Caki2 (cell line): ENCODE data around the gene UBTF. TPM values are rescaled to one million over a fixed set of nuclear protein-coding genes. Genes with fewer than 3 reads are reported as not detected.

Experiments used
- DNase-seq: peaks from one replicate; pipeline ENCODE4 v3.0.0-alpha.2; 2015; ENCODE audit warnings: low read depth
- in situ Hi-C: cut with HindIII; loops from 2 replicates; pipeline ENCODE4 v1.10.0; 2016; ENCODE audit warnings: low sequenced_read_pairs, low pct_unique_long_range_greater_than_20kb, mixed read lengths
- total RNA-seq: library from RNA; depleted of rRNA; stranded (reverse); fragments of >200 nt; shearing (Covaris generic); gene quantifications from 2 replicates; pipeline ENCODE4 v1.2.3, GENCODE V29; 2014; ENCODE audit warnings: low replicate concordance

UBTF gene
- total RNA-seq, 1 experiment from 2014 or later, result 68.7 TPM

- DNase-seq, result peak; percentile 95
- in situ Hi-C loops, result no loop called here
Measured at GRCh38 chr17:44218344-44219107, 949 bp downstream of the UBTF start.

GRCh38 chr17:44217738-44218343 lies 1.6 kb downstream of the UBTF start:
- in situ Hi-C loops, result no loop called here
- DNase-seq, result no peak

- DNase-seq, result no peak
- in situ Hi-C loops, result no loop called here
Measured at GRCh38 chr17:44216694-44217093, 2.8 kb downstream of the UBTF start.

GRCh38 chr17:44216173-44216572 lies 3.3 kb downstream of the UBTF start:
- in situ Hi-C loops, result no loop called here
- DNase-seq, result no peak

- in situ Hi-C loops, result no loop called here
- DNase-seq, result no peak
Measured at GRCh38 chr17:44214896-44215295, 4.6 kb downstream of the UBTF start.

- no peak for DNase-seq
- in situ Hi-C loops, result no loop called here
Measured at GRCh38 chr17:44214230-44214494, 5.3 kb downstream of the UBTF start.

GRCh38 chr17:44213403-44214229 lies 5.9 kb downstream of the UBTF start:
- in situ Hi-C loops, result no loop called here
- DNase-seq, result no peak

GRCh38 chr17:44212507-44213402 lies 6.7 kb downstream of the UBTF start:
- DNase-seq, result no peak
- in situ Hi-C loops, result no loop called here

GRCh38 chr17:44211281-44212265 lies 7.9 kb downstream of the UBTF start:
- in situ Hi-C loops, result no loop called here
- DNase-seq, result no peak

- in situ Hi-C loops, result no loop called here
- no peak for DNase-seq
Measured at GRCh38 chr17:44210342-44211192, 8.9 kb downstream of the UBTF start.

GRCh38 chr17:44209786-44210341 lies 9.6 kb downstream of the UBTF start:
- DNase-seq, result no peak
- in situ Hi-C loops, result no loop called here

- DNase-seq, result no peak
- in situ Hi-C loops, result no loop called here
Measured at GRCh38 chr17:44207743-44208142, 11.7 kb downstream of the UBTF start.

GRCh38 chr17:44207319-44207718 lies 12.2 kb downstream of the UBTF start:
- DNase-seq, result no peak
- in situ Hi-C loops, result no loop called here

- in situ Hi-C loops, result no loop called here
Measured at GRCh38 chr17:44206825-44207155, 12.7 kb downstream of the UBTF start.

GRCh38 chr17:44205962-44206824 lies 13.3 kb downstream of the UBTF start:
- DNase-seq, result no peak
- in situ Hi-C loops, result no loop called here

More at GRCh38 chr17:44206825-44207155, 12.7 kb downstream of the UBTF start:
- DNase-seq, result no peak
